NB4 (cell line): ENCODE data around the gene PALD1.

Experiments
- MAX ChIP-seq: IDR thresholded peaks from 2 replicates; pipeline ENCODE4 v1.6.1; 2011; ENCODE audit warnings: low read depth, low read length
- MYC ChIP-seq: IDR thresholded peaks from 2 replicates; pipeline ENCODE4 v1.6.1; 2011; ENCODE audit warnings: low read depth, low read length
- POLR2A ChIP-seq: IDR thresholded peaks from 2 replicates; pipeline ENCODE4 v1.6.1; 2011; ENCODE audit warnings: mild to moderate bottlenecking; ENCODE audit not compliant: insufficient read length; ENCODE audit errors: extremely low read depth
- TF ChIP-seq, protein P1 (sequence below): IDR thresholded peaks from one replicate; pipeline ENCODE4 v1.5.1; 2012; ENCODE audit warnings: low read depth, low read length

- TF ChIP-seq POLR2A (no peak), MAX (no peak), MYC (no peak)
- TF ChIP-seq, protein P1, sequence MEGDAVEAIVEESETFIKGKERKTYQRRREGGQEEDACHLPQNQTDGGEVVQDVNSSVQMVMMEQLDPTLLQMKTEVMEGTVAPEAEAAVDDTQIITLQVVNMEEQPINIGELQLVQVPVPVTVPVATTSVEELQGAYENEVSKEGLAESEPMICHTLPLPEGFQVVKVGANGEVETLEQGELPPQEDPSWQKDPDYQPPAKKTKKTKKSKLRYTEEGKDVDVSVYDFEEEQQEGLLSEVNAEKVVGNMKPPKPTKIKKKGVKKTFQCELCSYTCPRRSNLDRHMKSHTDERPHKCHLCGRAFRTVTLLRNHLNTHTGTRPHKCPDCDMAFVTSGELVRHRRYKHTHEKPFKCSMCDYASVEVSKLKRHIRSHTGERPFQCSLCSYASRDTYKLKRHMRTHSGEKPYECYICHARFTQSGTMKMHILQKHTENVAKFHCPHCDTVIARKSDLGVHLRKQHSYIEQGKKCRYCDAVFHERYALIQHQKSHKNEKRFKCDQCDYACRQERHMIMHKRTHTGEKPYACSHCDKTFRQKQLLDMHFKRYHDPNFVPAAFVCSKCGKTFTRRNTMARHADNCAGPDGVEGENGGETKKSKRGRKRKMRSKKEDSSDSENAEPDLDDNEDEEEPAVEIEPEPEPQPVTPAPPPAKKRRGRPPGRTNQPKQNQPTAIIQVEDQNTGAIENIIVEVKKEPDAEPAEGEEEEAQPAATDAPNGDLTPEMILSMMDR: no peak
Observed at GRCh38 chr10:70466951-70467350, 11.6 kb upstream of the PALD1 start.
